ENCODE measurements around the gene OSBPL8. TPM values are rescaled to one million over a fixed set of nuclear protein-coding genes. Genes with fewer than 3 reads are reported as not detected.
"Not testable (repeated sequence)": the region's sequence is repeated elsewhere in the genome, so short reads cannot be mapped to it uniquely, and the experiment has no call there.

The OSBPL8 gene
- total RNA-seq, 4 donors from 2014 or later, result 39.0 to 69.3 (median 49.0) TPM

GRCh38 chr12:76501390-76501789 is 58.2 kb downstream of the OSBPL8 start:
- peaks cover 0 to 5% (median 0%) of the 10 kb centered on the region in 4 donors for H3K4me1 ChIP-seq
- H3K4me3 ChIP-seq, result no peak overlapping the region
- no peaks in the 10 kb centered on the region for H3K27me3 ChIP-seq
- H3K27ac ChIP-seq, result no peak overlapping the region
- no peak for DNase-seq
- no peak for TF ChIP-seq POLR2A (IDR thresholded peaks at IDR 0.05)
- TF ChIP-seq CTCF (IDR thresholded peaks at IDR 0.05), result no peak
- no peaks in the 10 kb centered on the region for H3K9me3 ChIP-seq
- H3K36me3 ChIP-seq, result no peaks in the 10 kb centered on the region

GRCh38 chr12:76499136-76499535 is 60.4 kb downstream of the OSBPL8 start:
- not testable (repeated sequence) for H3K27me3 ChIP-seq, H3K36me3 ChIP-seq, H3K4me3 ChIP-seq, H3K4me1 ChIP-seq, DNase-seq, H3K9me3 ChIP-seq, H3K27ac ChIP-seq

- Histone ChIP-seq H3K27ac (no peak overlapping the region), H3K36me3 (peaks cover 0 to 4% (median 0%) of the 10 kb centered on the region in 3 donors), H3K9me3 (peaks cover 0 to 10% (median 0%) of the 10 kb centered on the region in 4 donors), H3K4me1 (no peaks in the 10 kb centered on the region), H3K27me3 (no peaks in the 10 kb centered on the region), H3K4me3 (no peak overlapping the region)
- no peak for TF ChIP-seq POLR2A (IDR thresholded peaks at IDR 0.05)
- no peak for DNase-seq
Measured at GRCh38 chr12:76495556-76495955, 64.0 kb downstream of the OSBPL8 start.

GRCh38 chr12:76491292-76491691 is 68.3 kb downstream of the OSBPL8 start:
- no peak overlapping the region for H3K4me3 ChIP-seq
- peaks cover 0 to 10% (median 0%) of the 10 kb centered on the region in 4 donors for H3K9me3 ChIP-seq
- H3K4me1 ChIP-seq, result no peaks in the 10 kb centered on the region
- no peak for TF ChIP-seq POLR2A (IDR thresholded peaks at IDR 0.05)
- TF ChIP-seq CTCF (IDR thresholded peaks at IDR 0.05), result no peak
- H3K27ac ChIP-seq, result no peak overlapping the region
- H3K27me3 ChIP-seq, result no peaks in the 10 kb centered on the region
- no peak for DNase-seq
- H3K36me3 ChIP-seq, result peaks cover 0 to 17% (median 0%) of the 10 kb centered on the region in 3 donors

GRCh38 chr12:76490763-76491162 is 68.8 kb downstream of the OSBPL8 start:
- no peaks in the 10 kb centered on the region for H3K27me3 ChIP-seq
- H3K9me3 ChIP-seq, result peaks cover 0 to 10% (median 0%) of the 10 kb centered on the region in 4 donors
- H3K4me1 ChIP-seq, result no peaks in the 10 kb centered on the region
- H3K4me3 ChIP-seq, result no peak overlapping the region
- peaks cover 0 to 17% (median 0%) of the 10 kb centered on the region in 3 donors for H3K36me3 ChIP-seq
- no peak overlapping the region for H3K27ac ChIP-seq
- no peak for DNase-seq
- TF ChIP-seq CTCF (IDR thresholded peaks at IDR 0.05), result no peak
- TF ChIP-seq POLR2A (IDR thresholded peaks at IDR 0.05), result no peak

GRCh38 chr12:76489737-76490136 is 69.8 kb downstream of the OSBPL8 start:
- H3K4me3 ChIP-seq, result no peak overlapping the region
- H3K27me3 ChIP-seq, result no peaks in the 10 kb centered on the region
- peaks cover 0 to 10% (median 0%) of the 10 kb centered on the region in 4 donors for H3K9me3 ChIP-seq
- peaks cover 0 to 17% (median 0%) of the 10 kb centered on the region in 3 donors for H3K36me3 ChIP-seq
- no peak overlapping the region for H3K27ac ChIP-seq
- TF ChIP-seq CTCF (IDR thresholded peaks at IDR 0.05), result no peak
- no peak for TF ChIP-seq POLR2A (IDR thresholded peaks at IDR 0.05)
- no peak for DNase-seq
- no peaks in the 10 kb centered on the region for H3K4me1 ChIP-seq

- Histone ChIP-seq H3K36me3 (peaks cover 0 to 17% (median 0%) of the 10 kb centered on the region in 3 donors), H3K4me3 (no peak overlapping the region), H3K9me3 (no peaks in the 10 kb centered on the region), H3K27ac (no peak overlapping the region), H3K27me3 (no peaks in the 10 kb centered on the region), H3K4me1 (no peaks in the 10 kb centered on the region)
- no peak for TF ChIP-seq CTCF (IDR thresholded peaks at IDR 0.05)
- TF ChIP-seq POLR2A (IDR thresholded peaks at IDR 0.05), result no peak
- DNase-seq, result no peak
Measured at GRCh38 chr12:76486011-76486410, 73.6 kb downstream of the OSBPL8 start.

All from Peyer's patch (tissue), 4 donors.